ENCODE results near the gene DPF3.
"Not testable (repeated sequence)": the region's sequence is repeated elsewhere in the genome, so short reads cannot be mapped to it uniquely, and the experiment has no call there.

The DPF3 gene

DNA sequence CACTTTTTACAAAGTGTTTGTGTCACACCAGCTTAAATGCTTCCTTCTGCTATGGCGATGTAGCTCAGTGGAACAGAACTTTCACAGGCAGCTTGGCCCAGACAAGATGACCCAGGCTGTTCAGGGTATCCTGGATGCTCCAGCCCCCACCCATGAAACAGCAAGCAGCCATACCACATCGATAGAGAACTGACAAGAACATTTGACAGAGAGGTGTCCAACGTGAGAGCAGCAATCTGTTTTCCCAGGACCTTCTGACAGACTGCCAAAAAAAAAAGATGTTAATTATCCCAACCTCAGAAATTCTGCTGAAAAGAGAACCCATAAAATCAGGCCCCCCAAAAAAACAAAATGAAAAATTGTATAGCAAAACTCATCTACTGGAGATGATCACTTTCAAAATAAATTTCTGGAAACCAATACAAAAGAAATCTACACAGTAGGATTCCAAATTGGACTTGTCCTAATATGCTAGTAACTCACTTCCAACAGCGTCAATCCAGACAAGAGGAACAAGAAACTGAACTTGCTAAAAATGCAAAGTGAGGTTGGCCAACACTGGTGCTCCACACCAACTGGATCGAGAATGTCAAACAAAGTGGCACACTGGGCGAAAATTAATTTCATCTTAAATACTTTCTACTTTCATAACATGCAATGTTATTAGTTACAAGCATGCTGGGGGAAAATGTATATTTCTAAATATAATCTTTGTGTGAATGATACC, 118.8 kb downstream of the DPF3 start:
- DNase-seq (ENCODE audit: low spot score) = no peak

DNA sequence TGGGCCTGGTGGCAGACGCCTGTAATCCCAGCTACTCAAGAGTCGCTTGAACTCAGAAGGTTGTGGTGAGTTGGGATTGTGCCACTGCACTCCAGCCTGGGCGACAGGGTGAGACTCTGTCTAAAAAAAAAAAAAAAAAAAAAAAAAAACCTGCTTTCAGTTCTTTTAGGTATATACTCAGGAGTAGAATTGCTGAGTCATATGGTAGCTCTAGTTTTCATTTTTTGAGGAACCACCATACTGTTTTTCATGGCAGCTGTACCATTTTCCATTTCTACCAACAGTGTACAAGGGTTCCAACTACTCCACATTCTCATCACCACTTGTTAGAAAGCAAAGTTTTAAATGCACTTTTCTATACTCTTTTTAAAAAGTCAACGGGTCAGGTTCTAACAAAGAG, 119.8 kb downstream of the DPF3 start:
- no peak for DNase-seq (ENCODE audit: low spot score)

DNA sequence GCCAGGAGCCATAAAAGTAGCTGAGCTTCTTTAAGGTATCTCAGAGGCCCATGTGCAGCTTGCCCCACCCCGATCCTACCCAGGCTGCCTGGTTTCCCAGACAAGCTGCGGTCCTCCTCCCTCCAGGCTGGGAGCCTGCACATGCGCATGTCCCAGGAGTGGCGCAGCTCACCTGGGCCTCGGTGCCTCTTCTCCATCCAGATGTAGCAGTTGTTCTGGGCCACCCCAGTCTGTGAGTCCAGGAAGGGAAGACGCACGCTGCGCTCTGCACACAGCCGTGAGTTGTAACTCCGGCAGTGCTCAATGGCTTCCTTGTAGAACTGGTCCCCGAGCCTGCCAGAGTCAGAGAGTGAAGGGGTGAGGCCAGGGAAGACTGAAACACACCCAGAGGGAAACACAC, 122.3 kb downstream of the DPF3 start:
- DNase-seq (ENCODE audit: low spot score) = no peak

DNA sequence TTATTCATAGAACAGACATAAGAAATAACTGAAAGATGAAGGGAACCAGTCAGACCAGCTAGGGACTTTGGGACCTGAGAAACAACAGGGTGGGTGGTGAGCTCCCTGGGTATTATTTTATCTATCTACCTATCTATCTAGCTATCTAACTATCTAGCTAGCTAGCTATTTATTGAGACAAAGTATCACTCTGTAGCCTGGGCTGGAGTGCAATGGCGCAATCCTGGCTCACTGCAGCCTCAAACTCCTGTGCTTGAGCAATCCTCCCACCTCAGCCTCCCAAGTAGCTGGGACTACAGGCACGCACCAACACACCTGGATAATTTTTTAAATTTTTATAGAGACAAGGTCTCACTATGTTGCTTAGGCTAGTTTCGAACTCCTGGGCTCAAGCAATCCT, 127.6 kb downstream of the DPF3 start:
- DNase-seq (ENCODE audit: low spot score) = no peak

DNA sequence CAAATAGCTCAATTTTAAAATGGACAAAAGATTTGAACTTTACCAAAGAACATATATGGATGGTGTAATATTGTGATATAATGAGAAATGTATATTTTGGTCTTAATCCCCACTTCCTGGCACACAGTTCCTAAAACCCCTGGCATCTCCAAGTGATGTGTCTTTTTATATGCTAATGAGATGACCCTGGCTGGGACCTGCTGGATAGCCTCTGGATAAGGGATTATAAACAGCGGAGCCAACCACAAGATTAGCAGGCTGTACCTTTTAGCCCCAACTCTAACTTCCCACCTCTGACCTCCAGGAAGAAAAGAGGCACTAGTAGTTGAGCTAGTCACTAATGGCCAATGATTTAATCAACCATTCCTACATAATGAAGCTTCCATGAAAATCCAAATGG, 130.0 kb downstream of the DPF3 start:
- no peak for DNase-seq (ENCODE audit: low spot score)

DNA sequence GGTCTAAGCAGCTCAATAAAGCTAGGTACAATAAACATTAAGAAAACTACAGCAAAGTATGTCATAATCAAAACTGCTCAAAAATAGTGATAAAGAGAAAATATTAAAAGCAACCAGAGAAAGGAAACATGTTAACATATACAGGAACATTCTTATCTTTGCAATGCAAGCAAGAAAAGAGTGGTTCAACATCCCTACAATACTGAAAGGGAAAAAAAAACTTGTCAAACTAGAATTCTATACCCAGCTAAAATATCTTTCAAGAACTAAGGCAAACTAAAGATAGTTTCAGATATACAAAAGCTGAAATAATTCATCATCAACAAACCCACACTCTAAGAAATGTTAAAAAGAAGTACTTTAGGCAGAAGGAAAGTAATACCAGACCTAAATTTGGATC, 134.2 kb downstream of the DPF3 start:
- DNase-seq (ENCODE audit: low spot score) = no peak

DNA sequence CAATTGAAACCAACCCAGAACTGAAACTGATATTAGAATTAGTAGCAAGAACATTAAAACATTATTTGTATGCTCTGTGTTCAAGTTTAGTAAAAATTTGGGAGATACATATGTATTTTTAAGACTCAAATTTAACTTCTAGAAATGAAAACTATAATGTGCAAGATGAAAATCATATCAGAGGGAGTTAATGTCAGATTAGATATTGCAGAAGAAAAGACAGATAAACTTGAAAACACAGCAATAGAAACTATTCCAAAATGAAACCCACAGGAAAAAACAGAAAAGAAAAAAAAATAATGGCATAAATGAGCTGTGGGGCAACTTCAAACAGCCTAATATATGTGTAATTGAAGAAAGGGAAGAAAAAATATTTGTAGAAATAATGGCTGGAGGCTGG, 134.9 kb downstream of the DPF3 start:
- DNase-seq (ENCODE audit: low spot score) = no peak

DNA sequence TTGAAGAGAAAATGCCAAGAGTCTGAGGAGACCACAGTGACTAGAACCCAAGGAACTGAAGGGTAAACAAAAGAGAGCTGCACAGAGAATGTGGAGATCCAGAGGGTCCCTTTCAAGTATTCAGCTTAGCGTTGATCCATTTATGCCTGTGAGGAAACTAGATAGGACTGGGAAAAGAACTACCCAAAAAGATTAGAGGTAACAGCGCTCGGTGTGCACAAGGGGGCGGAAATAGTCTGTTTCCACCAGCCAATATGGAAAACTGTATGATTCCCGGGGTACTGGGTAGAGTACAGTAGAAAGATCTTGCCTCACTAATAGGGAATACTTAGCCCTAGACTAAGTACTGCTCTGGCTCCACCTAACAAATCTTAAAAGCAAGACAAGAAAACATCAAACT, 135.5 kb downstream of the DPF3 start:
- DNase-seq (ENCODE audit: low spot score) = no peak

DNA sequence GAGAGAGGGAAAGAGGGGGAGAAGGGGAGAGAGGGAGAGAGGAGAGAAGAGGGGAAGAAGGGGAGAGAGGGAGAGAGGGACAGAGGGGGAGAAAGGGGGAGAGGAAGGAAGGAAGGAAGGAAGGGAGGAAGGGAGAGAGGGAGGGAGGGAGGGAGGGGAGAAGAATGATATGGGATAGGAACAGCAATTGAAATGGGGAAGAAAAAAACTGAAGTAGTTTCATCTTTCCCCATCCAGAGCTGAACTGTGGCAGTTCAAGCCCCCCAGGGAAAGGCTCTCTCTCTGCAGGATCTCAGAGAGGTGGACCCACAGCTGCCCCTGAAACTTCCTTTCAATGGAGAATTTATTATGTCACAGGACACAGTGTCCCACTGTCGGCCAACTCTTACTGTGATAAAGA, 136.9 kb downstream of the DPF3 start:
- DNase-seq (ENCODE audit: low spot score) = no peak

DNA sequence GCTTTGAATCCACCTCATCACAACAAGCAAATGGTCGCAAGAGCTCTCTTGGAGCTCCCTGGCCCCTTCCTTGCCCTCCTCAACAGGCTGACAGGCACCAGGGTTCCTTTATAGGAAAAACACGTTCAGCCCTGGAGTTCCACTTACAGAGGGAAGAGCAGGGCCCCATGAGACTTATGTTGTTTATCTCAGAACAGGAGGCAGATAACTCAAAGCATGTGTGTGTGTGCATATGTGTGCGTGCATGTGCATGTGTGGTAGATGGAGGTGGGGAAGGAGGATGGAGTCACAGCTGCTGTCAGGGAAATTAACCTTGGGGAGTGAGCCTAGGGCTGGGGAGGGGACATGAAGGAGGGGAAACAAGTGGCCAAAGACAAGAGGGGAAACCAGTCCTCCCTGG, 138.1 kb downstream of the DPF3 start:
- DNase-seq (ENCODE audit: low spot score) = no peak

DNA sequence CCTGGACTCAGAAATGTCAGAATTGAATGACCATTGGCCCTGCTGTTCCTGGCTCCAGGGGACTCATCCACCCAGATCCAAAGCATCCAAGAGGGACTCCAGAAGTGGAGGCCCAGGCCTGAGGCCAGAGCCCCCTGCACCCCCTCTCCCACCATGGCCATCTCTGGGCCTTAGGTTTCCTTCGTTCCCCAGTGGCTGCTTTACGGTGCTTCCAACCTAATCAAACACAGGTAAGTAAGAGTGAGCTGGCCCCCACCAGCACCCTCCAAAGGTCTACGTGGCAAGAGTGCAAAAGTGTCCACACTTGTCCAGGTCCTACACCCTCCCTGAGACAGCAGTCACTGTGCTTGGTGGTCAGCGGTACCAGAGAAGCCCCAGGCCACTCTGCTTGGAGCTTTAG, 139.0 kb downstream of the DPF3 start:
- no peak for DNase-seq (ENCODE audit: low spot score)

DNA sequence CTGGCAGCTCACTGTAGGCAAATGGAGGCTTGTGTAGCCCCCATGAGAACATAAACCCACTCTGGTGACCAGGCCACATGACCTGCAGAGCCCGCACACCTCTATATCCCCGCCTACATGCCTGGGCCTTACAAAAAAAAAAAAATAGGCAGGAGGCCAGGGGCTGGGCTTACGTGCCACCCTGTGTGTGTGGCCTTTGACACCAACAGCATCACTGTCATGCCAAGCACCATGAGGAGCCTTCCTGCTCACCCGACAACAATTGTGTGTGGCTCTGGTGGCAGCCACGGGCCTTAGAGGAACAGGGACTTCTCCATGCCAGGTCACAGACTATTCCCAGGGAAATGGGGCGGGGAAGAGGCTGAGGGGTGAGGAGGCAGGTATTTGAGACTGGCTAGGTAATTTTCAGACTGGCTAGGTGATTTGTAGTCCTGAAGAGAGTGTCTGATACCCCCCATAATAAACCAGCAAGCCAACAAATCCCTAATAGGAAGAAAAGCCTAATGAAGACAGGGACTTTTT, 140.0 kb downstream of the DPF3 start:
- no peak for DNase-seq (ENCODE audit: low spot score)

DNA sequence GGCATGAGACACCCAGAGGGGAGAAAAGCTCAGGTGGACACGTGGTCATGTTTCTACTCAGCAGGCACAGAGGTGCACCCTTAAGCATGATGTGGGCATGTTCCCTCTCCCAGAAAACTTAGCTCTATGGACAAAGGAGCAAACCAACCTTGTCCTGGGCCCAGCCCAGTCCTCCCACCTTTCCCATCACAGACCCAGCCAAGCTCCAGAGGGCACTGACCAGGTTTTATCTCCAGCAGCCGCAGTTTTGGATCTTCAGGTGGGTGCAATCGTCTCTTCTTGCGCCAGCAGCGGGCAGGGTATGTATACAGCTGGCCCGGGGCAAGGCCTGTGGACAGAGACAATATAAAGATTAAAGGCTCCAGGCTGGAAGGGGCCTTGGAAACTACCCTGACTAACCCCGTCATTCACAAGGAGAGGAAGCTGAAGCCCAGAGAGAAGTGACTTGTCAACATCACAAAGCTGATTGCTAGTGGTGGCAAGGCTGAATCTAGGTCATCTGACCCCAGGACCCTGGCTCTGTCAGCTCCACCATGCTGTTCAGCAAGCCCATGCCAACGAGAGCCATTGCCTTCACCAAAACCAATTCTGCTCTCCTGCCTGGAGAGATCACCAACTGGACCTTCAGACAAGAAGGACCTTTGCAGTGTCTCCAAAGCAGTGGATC, 140.7 kb downstream of the DPF3 start:
- no peak for DNase-seq (ENCODE audit: low spot score)

DNA sequence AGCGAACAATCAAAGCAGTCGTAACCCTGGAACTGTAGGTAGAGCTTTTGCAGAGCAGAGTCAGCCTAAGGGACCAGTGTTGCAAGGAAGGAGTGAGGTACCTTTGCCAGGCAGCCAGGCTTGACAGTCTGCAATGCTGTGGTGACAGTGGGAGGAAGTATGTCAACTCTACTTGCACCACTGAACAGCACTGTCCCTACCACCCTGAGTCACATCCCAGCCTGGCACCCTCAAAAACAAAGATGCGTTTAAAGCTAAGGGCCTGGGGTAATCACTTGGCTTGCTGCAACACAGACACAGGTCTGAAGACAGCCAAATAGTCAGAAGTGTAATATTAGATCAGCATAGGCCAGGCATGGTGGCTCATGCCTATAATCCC, 141.9 kb downstream of the DPF3 start:
- DNase-seq (ENCODE audit: low spot score) = no peak

DNA sequence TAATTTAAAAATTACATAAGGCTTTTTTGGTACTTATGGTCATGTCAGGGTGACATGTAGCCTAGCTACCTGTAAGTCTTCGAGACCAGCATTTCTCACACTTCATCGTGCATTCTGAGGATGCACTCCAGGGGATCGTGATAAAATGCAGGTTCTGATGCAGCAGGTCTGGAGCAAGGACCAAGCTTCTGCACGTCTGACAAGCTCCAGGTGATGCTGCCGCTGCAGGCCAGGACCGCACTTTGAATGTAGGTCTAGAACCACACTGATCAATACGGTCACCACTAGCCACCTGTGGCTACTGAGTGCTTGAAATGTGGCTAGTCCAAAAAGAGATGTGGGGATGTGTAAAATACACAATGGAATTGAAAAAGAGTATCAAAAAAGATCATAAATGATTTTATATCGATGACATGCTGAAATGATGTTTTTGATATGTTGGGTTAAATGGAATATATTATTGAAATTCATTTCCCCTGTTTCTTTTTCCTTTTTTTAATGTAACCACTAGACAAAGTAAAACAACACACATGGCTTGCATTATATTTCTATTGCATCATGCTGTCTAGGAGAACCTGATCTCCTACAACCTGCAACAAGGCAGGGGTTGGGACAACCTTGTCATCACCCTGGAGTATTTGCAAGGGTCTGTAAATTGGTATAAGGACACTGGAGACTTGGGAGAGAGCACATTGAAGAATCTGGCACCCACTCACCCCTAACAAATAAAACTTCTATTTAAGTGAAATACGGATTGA, 142.4 kb downstream of the DPF3 start:
- DNase-seq (ENCODE audit: low spot score) = no peak

DNA sequence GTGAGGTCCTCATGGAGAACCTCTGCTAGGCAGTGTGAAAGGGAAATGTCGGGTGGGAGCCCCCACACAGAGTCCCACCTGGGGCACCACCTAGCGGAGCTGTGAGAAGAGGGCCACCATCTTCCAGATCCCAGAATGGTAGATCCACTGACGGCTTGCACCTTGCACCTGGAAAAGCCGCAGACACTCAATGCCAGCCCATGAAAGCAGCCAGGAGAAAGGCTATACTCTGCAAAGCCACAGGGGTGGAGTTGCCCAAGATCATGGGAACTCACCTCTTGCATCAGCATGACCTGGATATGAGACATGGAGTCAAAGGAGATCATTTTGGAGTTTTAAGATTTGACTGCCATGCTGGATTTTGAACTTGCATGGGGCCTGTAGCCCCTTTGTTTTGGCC, 145.0 kb downstream of the DPF3 start:
- DNase-seq (ENCODE audit: low spot score) = not testable (repeated sequence)

DNA sequence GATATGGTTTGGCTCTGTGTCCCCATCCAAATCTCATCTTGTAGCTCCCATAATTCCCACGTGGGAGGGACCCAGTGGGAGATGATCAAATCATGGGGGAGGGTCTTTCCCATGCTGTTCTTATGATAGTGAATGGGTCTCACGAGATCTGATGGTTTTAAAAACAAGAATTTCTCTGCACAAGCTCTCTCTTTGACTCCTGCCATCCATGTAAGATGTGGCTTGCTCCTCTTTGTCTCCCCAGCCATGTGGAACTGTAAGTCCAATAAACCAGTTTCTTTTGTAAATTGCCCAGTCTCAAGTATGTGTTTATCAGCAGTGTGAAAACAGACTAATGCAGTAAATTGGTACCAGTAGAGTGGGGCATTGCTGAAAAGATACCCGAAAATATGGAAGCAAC, 146.2 kb downstream of the DPF3 start:
- no peak for DNase-seq (ENCODE audit: low spot score)

DNA sequence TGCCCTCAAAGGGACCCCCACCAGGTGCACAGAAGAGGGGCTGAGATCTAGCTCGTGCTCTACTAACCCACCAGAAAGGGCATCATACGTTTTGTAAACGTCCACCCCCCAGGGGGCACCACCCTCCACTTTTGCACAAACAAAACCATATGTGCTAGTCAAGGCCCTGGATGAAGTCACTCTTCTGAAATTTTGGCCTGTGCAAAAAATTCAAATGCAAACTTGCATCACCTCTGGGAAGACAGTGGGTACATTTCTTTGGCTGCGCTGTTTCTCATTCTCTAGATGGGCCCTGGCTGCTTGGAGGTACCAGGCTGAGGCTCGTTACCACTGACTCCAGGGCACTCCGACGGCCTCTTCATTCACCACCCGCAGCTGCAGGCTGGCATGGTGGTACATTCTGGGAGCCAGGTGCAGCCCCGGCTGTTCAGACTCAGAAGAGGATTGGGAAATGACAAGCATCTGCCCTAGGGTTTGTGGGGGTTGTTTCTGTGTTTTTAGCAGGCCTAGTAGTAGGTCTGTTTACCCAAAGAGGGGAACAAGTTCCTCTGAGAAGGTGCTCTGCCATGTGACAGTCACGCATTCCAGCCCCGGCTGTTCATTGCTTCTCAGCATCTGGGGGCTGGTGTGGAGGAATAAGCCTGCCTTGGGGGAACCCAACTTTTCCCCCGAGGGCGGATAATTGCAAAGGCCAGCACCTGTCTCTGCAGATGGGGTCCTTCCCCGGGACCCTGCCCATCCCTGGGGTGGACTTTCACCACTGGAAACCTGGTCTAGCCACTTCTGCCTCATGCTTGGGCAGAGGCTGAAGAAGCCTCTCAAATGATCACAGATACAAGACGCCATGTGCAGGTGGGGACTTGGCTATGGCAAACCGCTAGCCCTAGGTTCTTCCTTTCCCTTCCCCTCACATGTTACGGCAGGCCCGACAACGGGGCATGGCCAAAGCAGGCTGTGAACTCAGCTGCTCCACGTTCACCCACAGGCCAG, 147.6 kb downstream of the DPF3 start:
- DNase-seq (ENCODE audit: low spot score) = no peak

DNA sequence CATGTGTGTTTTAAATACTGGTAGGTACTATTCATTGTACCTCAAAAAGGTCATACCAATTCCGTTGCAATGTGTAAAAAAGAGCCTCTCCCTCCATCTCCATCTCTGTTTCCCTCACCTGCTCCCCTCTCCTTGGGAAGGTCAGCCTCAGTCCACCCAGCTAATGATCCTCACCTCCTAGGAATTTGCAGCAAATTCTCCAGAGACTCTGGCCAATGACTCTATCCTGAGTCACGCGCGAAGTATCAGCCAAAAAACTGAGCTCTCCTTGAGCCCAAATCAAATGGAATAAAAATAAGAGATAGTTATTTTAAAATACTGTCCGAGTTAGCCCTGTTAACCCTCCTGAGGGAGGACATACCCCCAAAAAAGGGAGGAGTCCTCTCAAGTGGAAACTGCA, 148.4 kb downstream of the DPF3 start:
- DNase-seq (ENCODE audit: low spot score) = peak; percentile 56

DNA sequence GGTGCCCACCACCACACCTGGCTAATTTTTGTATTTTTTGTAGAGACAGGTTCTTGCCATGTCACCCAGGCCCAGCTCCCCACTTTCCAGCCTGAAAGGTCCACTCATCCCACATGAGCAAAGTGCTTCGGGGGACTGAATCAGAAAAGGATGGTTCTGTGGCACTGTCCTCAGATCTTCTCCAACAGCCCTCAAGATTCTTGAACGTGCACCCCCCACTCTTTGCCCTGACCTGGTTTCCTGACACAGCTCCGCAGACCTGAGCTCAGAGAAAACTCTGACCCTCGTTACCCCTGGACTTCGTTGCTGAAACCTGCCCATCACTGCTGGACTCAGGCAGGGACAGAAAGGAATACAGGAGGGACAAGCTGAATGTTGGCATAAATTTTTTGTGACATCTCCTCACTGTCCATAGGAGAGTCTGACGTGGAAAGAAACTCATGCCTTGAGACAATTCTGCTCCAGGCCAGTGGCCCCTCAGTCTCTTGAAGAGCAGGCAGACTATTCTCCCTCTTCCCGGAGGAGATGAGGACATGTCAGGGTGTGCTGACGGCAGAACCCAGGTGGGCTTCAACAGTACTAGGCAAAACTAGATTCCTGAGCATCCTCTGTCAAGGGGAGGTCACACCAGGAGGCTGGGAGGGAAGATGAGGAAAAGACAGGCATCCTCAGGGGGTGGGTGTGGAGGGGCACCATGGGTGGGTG, 149.3 kb downstream of the DPF3 start:
- no peak for DNase-seq (ENCODE audit: low spot score)

DNA sequence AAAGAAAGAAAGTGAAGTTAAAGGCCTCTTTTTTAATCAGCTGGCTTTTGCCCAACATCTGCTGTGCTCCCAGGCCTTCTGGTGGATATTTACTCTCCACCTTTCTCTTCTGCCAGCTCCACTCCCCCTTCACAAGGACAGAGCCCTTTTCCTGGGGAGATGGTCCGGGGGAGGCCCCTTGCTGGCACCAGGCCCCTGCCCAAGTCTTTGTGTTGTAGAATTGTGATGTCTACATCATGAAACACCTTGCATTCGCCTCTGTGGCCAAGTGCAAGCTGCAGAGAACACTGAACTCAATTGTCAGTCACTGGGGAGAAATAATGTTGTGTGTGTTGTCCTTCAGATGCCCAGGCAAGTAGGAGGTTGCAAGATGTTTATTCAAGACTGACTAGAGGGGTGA, 150.3 kb downstream of the DPF3 start:
- no peak for DNase-seq (ENCODE audit: low spot score)

Measured in kidney capillary endothelial cell (primary cell).